HK-2 (cell line): Measurements from ENCODE around the gene BLVRA.
A peak's percentile ranks its signal among the peaks of the same experiment; 100 is the strongest.
"Not testable (repeated sequence)": the region's sequence is repeated elsewhere in the genome, so short reads cannot be mapped to it uniquely, and the experiment has no call there.

Experiments used
- DNase-seq: peaks from one replicate; pipeline ENCODE4 v3.0.0-alpha.2; 2018; ENCODE audit not compliant: unreplicated experiment

Gene BLVRA, protein sequence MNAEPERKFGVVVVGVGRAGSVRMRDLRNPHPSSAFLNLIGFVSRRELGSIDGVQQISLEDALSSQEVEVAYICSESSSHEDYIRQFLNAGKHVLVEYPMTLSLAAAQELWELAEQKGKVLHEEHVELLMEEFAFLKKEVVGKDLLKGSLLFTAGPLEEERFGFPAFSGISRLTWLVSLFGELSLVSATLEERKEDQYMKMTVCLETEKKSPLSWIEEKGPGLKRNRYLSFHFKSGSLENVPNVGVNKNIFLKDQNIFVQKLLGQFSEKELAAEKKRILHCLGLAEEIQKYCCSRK

GRCh38 chr7:43758029-43758821 is at the start of gene BLVRA:
Gene BLVRA, plus strand, starts transcription at chr7:43758680. Its CDS starts 12,479 bp downstream, at chr7:43771159.
- peak; percentile 60 for DNase-seq

DNA sequence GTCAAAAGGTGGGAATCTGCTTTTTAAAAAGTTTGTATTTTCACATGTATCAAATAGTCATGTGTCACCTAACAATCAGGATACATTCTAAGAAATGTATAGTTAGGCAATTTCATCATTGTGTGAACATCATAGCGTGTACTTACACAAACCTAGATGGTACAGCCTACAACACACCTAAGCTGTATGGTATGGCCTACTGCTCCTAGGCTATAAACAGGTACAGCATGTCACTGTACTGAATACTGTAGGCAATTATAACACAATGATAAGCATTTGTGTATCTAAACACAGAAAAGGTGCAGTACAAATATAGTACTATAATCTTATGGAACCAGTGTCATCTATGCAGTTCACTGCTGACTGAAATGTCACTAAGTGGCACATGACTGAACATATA is 47.0 kb upstream of the BLVRA start:
- DNase-seq, result no peak

DNA sequence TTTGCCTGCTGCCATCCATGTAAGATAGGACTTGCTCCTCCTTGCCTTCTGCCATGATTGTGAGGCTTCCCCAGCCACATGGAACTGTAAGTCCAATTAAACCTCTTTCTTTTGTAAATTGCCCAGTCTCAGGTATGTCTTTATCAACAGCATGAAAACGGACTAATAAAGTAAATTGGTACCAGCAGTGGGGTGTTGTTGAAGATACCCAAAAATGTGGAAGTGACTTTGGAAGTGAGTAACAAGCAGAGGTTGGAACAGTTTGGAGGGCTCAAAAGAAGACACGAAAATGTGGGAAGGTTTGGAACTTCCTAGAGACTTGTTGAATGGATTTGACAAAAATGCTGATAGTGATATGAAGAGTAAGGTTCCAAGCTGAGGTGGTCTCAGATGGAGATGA is 42.5 kb upstream of the BLVRA start:
- DNase-seq, result not testable (repeated sequence)

GRCh38 chr7:43716598-43716997 is 41.9 kb upstream of the BLVRA start:
- DNase-seq, result no peak

DNA sequence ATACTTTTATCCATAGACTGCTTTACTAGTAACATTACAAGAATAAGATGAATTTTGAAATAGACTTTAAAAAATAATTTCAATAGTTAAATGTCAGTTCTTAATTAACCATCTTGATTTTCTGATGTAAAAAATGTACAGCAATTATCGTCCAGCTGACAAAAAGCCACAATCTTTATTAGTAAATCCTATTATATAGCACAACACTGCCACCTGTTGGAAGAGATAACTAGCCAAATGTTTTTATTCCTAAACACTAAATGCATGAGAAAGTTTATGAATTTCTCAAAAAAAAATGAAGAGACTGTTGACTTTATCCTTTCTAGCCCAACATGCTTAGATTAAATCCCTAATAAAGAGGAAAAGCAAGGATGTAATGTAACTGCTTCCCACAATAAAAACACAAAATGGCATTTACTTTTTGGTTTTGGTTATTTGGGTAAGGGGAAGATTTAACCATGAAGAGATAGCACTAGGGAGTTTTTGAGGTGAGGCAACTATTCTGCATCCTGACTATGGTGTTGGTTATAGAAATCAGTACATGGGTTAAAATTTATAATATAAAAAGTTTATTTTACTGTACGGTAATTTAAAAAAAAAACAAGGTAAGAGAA is 37.2 kb upstream of the BLVRA start:
- DNase-seq, result no peak

DNA sequence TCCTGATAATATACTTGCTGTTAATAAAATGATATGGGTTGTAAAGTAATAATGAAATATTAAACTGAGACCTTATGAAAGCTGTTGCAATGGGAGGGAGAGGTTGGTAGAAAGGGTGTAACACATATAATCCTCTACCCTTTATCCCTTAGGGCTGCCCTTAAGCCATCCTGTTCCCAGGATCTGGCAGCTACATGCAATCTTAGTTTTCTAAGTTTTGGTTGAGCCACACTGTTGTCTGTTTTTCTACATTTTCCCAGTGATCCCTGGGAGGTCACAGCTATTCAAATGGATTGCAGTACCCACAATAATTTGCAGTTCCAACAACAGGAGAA is 35.5 kb upstream of the BLVRA start:
- no peak for DNase-seq

DNA sequence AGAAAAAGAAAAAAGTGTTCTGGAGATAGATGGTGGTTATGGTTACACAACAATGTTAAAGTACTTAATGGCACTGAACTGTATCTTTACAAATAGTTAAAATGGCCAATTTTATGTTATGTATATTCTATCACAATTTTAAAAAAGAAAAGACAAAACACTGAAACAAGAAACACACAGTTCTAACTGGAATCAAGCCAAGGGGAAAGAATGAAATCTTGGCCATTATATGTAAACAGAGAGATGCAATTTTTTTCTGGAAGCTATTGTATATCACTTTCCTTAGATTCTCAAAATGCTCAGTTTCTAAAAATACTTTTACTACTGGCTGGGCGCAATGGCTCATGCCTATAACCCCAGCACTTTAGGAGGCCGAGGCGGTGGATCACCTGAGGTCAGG is 33.2 kb upstream of the BLVRA start:
- no peak for DNase-seq

DNA sequence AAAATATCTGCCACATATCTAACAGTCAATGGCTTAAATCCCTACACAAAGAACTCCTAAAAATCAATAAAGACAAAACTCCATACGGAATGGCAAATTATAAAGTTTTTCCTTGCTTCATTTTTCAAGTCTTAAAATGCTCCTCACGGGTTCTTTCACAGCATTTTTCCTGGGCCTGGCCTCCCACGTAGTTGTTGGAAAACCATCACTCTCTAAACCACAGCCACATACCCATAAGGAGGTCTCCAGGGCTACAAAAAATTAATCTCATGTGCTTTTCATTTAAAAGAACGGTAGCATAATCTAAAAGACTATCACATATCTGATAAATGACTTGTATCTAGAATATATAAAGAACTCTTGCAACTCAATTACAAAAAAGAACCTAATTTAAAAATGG is 32.0 kb upstream of the BLVRA start:
- DNase-seq, result no peak

GRCh38 chr7:43727003-43727402 is 31.5 kb upstream of the BLVRA start:
- no peak for DNase-seq

GRCh38 chr7:43727494-43727893 is 31.0 kb upstream of the BLVRA start:
- DNase-seq, result no peak

DNA sequence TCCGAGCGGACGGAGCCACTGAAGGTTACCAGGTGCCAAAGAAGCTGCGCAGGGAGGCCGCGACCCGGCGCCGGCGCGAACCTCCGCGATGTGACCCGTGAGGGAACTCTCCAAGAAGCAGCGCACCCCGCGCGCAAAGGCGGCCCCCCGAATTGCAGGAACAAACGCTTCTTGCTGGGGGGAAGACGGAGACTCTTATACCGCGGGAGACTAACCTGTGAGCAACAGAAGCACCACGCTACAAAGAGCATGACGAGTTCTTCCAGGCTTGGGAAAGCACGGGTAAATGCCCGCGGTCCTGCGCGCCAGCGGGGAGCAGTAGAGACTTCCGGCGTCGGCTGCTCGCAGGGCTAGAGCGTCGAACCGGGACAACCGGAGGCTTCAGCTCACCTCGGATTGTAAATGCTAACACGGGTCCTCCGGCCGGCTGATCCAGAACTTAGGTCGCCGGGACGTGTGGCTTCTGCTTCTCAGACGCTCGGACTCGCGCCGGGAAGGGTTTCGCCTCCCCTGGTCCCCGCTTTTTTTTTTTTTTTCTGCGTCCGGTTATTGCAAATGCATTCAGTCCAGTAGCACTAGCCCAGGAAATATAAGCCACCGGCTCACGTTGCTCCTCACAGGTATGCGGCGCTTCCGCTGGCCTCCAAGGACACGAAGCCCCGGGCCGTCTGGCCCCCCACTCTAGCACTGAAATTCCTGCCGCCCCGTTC is 29.1 kb upstream of the BLVRA start, which contains the start of gene COA1:
Gene COA1 (minus strand): TSS at position 310 of the 710 bp plus-strand sequence. CDS start 80,909 bp downstream, outside the sequence.
- peak; percentile 88 for DNase-seq

DNA sequence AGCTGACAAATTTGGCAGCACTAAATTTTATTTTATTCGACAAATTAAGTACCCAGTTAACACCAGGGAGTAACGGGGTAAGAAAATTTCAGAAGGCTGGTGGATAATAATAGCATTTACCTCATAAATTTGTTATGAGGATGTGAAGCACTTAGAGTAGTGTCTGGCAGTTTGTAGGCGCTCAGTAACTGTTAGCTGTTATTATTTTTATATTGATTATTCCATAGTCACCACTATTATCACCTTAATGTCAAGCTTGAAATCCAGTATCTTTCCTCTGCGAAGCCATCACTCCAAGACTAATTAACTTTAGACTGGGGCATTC is 28.6 kb upstream of the BLVRA start:
- DNase-seq, result no peak

GRCh38 chr7:43731494-43731893 is 27.0 kb upstream of the BLVRA start:
- DNase-seq, result not testable (repeated sequence)

GRCh38 chr7:43734575-43735332 is 23.7 kb upstream of the BLVRA start:
- DNase-seq, result not testable (repeated sequence)

GRCh38 chr7:43735403-43735801 is 23.1 kb upstream of the BLVRA start:
- no peak for DNase-seq

DNA sequence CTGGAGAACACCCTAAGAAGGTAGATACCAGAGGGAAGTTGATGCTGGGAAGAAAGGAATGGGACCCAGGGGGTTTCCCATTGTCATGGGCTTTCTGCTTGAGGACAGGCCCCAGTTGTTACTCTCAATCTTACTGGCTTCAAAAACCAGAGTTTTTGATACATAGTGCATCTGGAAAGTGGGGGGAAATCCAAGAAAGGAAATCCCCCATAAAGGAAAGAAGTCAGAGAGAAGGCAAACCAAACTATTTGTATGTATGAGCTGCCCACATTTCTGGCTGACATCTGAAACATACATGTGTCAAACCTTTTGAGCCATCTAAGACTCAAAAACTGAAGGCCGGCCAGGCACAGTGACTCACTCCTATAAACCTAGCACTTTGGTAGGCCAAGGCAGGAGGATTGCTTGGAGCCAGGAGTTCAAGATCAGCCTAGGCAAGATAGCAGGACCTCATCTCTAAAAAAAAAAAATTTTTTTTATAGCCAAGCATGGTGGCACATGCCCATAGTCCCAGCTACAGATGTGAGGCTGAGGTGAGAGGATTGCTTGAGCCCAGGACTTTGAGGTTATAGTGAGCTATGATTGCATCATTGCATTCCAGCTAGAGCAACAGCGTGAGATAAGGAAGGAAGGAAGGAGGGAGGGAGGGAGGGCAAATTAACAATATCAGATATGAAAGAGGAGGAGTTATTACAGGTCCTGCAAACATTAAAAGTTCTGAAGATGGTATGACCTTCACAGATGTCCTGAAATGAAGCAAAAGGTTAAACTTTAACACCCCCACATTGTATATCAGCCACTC is 22.5 kb upstream of the BLVRA start:
- DNase-seq, result no peak

GRCh38 chr7:43737467-43738127 is 20.9 kb upstream of the BLVRA start:
- DNase-seq, result no peak

- DNase-seq, result no peak
These were observed 15.8 kb upstream of the BLVRA start for GRCh38 chr7:43742692-43743091.

- no peak for DNase-seq
These were observed 11.0 kb upstream of the BLVRA start for GRCh38 chr7:43747328-43748105.
